ENCODE data around the gene SLC15A3.

SLC15A3 gene

DNA sequence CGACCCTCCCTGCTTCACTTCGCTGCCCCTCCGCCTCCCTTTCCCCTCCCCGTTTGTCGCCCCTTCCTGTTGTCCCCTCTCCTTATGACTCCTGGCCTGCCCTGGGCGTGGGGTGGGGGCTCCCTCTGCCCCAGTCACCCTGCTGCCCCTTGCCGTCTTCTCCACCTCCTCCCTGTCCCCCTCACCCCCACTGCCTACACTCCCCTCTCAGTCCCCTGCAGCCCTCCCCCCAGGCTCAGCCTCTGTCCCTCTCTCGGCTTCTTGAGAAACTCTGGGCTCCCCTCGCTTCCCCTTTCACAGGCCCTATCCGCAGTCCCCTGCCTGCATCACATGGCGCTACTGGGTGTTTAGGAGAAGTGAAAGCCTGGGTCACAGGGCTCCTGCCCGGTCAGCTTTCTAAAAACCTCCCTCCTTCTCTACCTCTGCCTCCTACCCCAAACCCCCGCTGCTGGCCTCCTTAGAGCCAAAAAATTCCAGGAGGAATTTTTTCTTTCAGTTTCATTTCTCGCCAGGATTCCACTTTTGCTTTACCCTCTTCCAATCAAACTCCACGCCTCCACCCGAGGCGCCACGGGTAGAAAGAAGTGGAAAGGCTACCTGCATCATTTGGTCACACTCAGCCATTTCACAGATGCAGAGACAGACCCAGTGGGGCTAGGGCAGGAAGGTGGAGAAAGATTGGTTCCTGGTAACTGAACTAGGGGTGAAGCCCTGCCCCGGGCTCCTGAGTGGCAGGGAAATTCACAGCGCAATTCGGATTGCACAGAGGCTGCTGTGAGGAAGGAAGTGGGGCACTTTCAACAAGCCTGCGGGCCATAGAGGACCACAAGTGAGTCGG, at the start of gene SLC15A3:
Gene SLC15A3, minus strand, starts transcription at position 273 of the 838 bp plus-strand sequence. CDS start 625 bp downstream, outside the sequence.
- DNase-seq = no peak

- no peak for DNase-seq
These were observed 48.5 kb upstream of the SLC15A3 start for GRCh38 chr11:61000426-61000825.

- no peak for DNase-seq
These were observed 44.6 kb upstream of the SLC15A3 start for GRCh38 chr11:60996381-60997138.

DNA sequence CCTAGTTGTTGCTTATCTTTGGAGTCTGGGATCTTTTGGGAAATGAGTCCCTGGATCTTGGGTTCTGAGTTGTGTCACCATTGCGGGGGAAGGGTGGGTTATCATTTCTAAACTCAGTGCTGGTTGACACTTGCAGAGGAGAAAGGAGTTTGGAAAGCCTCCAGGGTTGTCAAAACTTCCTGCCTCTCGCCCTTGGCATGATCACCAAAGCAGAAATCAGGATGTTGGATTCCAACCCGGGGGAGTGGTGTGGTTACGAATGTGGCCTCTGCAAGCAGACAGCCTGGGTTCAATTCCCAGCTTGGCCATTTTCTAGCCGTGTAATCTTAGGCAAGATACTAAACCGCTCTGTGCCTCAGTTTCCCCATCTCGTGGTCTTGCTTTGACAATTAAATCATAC, 43.8 kb upstream of the SLC15A3 start:
- no peak for DNase-seq

GRCh38 chr11:60994541-60995080, 42.6 kb upstream of the SLC15A3 start:
- DNase-seq = no peak

DNA sequence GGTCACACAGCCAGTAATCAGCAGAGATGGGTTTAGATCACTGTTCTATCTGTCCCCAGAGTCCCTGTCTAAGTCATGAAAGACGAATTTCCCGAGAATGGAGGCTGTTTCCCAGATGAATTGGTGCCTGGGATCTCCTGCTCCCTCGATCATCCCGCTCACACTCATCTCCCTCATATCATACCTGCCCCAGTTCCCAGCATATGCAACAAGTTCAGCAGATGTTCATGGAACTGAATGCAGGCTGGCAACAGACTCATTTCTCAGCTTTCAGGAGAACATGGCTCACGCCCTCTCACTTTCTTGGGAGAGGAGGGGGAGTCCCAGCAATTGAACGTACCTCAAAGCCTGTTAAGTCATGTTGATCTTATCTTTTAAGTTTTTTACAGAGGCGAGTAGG, 41.6 kb upstream of the SLC15A3 start:
- no peak for DNase-seq

DNA sequence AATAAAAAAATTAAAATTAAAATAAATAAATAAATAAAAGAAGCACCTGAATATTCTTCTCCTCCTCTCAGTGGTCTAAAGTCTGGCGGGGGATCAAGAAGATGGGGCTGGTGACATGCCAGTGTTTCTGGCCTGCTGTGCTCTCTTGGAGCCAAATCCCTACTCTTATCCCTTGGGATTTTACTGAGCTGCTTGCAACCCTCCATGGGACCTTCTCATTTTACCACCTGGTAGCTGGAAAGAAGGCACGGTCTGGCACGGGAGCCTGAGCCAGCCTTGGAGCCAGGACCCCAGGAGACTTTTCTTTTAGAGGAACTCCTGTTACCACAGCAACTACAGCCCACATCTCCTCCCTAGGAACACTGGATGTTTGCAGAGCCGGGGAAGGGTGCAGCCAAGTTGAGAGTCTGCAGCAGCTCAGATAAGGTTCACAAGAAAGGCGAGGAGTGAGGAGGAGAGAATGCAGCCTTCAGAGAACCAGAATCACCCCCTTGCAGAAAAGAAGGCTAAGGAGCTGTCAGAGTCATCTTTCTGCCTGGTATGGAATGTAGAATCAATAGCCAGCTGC, 41.0 kb upstream of the SLC15A3 start:
- peak; percentile 12 for DNase-seq

DNA sequence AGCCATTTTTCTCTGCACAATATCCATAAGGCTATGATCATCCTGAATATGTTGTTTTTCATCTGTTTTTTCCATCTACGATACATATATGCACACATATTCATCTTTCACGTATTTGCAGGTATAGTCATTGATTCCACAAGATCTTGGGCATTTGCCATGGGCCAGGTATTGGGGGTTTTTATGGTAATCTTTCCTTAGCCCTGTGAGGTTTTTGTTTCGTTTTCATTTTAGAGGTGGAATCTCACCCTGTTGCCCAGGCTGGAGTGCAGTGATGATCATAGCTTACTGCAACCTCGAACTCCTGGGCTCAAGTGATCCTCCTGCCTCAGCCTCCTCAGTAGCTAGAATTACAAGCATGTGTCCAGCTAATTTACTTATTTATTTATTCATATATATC, 39.5 kb upstream of the SLC15A3 start:
- no peak for DNase-seq

DNA sequence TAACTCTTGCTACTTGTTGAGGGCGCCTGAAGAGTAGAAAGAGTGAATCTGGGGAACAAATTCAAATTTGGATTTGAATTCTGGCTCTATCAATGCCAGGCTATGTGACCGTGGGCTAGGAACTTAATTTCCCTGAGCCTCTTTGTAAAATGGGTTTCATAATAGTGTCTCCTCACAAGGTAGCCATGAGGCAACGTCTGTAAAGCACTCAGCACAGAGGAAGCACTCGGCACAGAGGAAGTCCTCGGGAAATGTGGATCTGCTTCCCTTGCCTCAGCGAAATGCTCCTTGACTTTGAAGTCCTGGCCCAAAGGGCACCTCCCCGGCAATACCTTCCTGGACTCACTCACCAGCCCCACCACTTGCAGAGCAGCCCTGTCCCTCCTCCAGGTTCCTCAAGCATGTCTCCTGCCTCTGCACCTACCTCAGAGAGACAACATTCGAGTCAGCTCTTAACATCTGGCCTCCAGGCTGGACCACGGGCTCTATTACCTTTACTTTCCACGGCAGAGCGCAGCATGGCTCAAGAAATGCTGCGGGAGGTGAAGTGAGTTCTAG, 37.2 kb upstream of the SLC15A3 start:
- no peak for DNase-seq

GRCh38 chr11:60988658-60989057, 36.7 kb upstream of the SLC15A3 start:
- DNase-seq = no peak

DNA sequence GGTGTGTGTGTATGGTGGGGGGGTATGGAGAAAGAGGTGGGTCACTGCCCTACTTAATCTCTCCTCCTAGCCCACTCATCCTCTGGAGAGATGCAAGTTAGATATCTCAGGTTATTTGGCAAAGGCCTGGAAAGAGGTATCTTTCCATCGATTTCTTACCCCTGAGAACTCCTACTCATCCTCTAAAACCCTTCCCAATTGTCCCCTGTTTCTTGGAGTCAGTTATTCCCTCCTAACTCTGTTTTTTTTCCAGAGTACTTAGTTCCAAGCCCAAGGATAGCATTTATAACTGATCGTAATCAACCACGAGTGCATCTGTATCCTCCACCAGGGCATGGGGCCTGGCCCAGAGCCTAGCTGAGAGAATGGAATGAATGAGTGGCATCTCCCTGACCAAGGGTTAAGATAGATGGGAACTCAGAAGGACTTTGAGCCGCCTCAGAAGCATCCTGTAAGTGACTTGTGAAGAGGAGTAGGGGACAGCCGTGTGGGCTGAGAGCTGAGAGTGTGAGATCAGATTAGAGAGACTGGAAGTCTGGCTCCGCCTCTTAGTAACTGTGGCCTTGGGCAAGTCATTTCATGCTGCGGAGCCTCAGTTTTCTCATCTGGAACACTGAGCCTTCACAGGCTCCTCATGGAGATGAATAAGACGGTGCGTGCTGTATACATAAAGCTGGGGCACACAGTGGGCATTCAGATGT, 35.8 kb upstream of the SLC15A3 start:
- DNase-seq = no peak

- no peak for DNase-seq
These were observed 34.3 kb upstream of the SLC15A3 start for GRCh38 chr11:60985991-60986915.

GRCh38 chr11:60985501-60985900, 33.5 kb upstream of the SLC15A3 start:
- no peak for DNase-seq

DNA sequence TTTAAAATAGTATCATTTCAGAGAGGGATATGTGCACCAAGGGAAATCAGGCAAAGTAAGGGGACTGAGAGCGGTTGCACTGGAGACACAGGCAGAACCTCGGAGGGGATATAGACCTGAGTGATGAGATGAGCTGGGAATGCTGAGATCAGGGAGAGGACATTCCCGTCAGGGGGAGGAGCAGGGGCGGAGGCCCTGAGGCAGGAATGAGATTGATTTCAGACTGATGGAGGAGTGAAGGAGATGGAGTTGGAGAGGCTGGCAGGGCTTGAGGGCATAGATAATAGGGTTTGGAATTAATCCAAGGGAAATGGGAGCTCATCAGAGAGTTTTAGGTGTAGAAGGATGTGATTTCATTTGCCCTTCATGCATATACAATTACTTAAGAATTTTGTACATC, 32.7 kb upstream of the SLC15A3 start:
- no peak for DNase-seq

GRCh38 chr11:60984149-60984548, 32.2 kb upstream of the SLC15A3 start:
- DNase-seq = no peak

DNA sequence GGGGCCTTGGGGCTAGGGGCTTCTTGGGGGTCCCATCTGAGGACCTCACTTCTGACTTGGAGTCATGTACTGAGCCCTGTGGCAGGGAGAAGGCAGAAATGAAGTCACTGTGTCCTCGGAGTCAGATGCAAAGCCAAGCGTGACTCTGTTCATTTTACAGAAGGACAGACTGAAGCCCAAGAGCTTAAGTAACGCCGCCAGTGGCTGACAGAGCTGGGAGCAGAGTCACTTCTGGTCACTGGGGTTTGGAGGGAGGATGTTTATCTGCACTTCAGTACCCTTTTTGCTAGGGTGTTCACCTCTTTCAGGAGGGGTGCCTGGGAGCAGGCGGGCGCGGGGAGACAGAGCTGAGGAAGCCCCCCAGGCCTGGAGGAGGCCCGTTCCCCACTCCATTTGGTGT, 30.2 kb upstream of the SLC15A3 start:
- DNase-seq = peak; percentile 3

- peak; percentile 6 for DNase-seq
These were observed 29.5 kb upstream of the SLC15A3 start for GRCh38 chr11:60981515-60981914.

DNA sequence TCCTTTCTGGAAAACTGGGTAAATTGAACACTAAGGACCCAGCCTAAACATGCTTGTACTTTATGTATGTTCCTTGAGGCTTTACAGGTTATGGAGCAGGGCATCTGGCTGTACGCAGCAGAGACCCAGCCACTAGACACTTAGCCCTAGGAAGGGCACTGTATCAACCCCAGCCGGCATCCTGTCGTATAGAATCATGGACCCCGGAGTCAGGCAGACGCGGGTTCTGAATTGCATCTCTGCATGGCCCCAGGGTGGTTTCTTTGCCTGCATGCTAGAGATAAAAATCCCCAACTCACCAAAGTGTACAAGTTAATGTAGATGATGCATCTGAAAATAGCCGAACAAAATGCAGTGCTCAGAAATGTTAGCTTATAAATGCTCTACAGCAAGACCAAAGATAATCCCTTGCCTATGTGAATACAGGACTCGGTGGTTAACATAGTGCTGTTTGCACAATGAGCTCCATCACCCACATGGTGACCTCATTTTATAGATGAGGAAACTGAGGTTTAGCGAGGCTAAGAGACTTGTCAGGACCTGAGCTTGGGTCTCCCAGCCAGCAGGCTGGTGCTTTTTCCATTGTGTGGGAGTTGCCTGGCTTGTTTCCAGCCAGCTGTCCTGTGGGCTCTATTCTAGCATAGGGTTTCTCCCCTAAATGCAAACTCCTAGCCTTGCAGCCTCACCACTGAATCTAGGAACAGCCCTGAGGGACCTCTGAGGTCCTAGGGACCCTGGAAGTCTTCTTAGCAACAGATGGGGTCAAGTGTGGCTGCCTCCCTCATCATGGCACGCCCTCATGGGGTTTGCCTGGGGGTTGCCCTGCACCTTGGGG, 26.8 kb upstream of the SLC15A3 start:
- DNase-seq = no peak

DNA sequence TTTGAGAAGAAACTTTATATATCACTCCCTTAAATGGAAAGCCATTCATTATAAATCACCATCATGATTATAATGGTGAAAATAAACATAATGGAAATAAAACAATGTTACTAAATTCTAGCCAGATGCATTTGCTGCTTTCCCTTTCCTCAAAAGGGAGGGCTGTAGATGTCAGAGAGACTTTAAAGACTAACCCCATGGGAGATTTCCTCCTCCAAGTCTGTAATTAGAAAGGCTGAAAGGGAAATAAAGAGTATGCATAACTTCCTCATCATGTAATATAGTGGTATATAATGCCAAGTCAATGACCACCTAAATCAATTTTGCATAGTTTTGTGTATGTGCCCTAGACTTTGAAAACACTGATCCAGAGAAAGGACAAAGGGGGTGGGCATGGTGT, 25.9 kb upstream of the SLC15A3 start:
- no peak for DNase-seq

- no peak for DNase-seq
These were observed 25.2 kb upstream of the SLC15A3 start for GRCh38 chr11:60977224-60977623.

DNA sequence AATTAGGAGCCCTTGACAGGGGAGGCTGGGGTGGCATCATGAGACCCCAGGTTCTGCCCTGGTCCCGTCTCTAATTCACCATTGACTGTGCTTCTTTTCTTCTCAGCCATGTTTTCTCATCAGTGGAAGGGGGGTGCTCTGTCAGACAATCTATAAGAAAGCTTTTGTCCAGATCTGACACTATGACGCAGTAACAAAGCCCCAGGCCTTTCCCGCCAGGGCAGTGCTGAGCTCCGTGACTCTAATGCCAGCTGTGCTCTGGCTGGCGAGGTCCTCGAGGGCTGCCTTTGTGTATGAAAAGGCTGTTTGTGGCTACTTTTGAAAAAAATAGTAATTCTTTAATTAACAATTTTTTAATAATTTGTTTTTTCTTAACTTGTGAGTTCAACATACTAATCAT, 22.8 kb upstream of the SLC15A3 start:
- no peak for DNase-seq
